Peyer's patch (tissue), 4 donors: ENCODE measurements around the gene JAML. TPM values are rescaled to one million over a fixed set of nuclear protein-coding genes. Genes with fewer than 3 reads are reported as not detected.

Experiments
- DNase-seq, 3 donors: peaks; one replicate each; pipeline ENCODE4 v3.0.0-alpha.2; 2017 to 2019
- H3K27ac ChIP-seq, 4 donors: fragments of 200-600 bp; sonication (generic); one replicate each; pipeline ENCODE4 v1.5.1; 2016 to 2019
- H3K27me3 ChIP-seq, 2 donors: fragments of 200-600 bp; sonication (generic); one replicate each; pipeline ENCODE4 v1.5.1; 2019
- H3K36me3 ChIP-seq, 3 donors: fragments of 200-600 bp; sonication (generic); one replicate each; pipeline ENCODE4 v1.5.1; 2016 to 2019
- H3K4me1 ChIP-seq, 4 donors: fragments of 200-600 bp; sonication (generic); one replicate each; pipeline ENCODE4 v1.5.1; 2016 to 2019
- H3K4me3 ChIP-seq, 4 donors: fragments of 200-600 bp; sonication (generic); 1 replicate in 3 of 4; 2 replicates in 1 of 4; pipeline ENCODE4 v1.5.1; 2016 to 2019; ENCODE audit warnings: mild to moderate bottlenecking in 1 of 4
- H3K9me3 ChIP-seq, 4 donors: fragments of 200-600 bp; sonication (generic); one replicate each; pipeline ENCODE4 v1.5.1; 2016 to 2019; ENCODE audit warnings: mild to moderate bottlenecking in 1 of 4
- POLR2A ChIP-seq, 2 donors: fragments of 450-650 bp; IDR thresholded peaks; one replicate each; pipeline ENCODE4 v1.5.1; 2017; ENCODE audit warnings: antibody characterized with exemption in 2 of 2, mild to moderate bottlenecking in 2 of 2, moderate library complexity in 2 of 2
- total RNA-seq, 4 donors: library from RNA; depleted of rRNA; stranded (reverse); fragments of >200 nt; gene quantifications; one replicate each; pipeline ENCODE4 v1.1.0, GENCODE V29; 2016
- TF ChIP-seq, protein P1 (sequence below), 6 experiments: fragments of 450-650 bp in 4 of 6; fragments of 200-600 bp in 2 of 6; sonication (generic) in 1 of 6; IDR thresholded peaks; one replicate each; pipeline ENCODE4 v1.5.1; 2017 to 2019; ENCODE audit warnings: antibody characterized with exemption in 6 of 6, mild to moderate bottlenecking in 3 of 6, moderate library complexity in 1 of 6

The JAML gene
- total RNA-seq, 4 donors from 2014 or later = 7.5 to 83.3 (median 14.4) TPM

DNA sequence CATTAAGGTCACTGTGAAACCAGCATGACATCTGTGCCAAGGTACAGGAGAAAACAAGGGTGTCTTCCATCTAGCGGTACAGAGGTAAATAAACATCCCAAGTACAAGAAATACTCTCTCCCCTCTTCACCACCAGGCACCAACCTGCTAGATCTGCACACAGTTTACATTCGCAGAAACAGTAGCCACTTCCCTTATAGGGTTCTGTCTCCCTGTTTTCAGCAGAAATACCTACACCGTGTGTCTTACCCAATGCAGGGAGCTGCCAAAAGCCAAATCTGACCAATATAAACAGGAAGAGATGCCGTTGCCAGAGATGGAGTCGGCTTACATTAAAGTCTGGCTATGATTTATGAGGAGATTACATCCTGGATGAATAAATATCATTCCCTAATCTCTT lies 73.4 kb downstream of the JAML start:
- Histone ChIP-seq H3K9me3 (no peaks in the 10 kb centered on the region), H3K27ac (no peak overlapping the region), H3K36me3 (no peaks in the 10 kb centered on the region), H3K4me3 (no peak overlapping the region), H3K4me1 (peaks cover 0 to 17% (median 0%) of the 10 kb centered on the region in 4 donors), H3K27me3 (peaks cover 0 to 28% of the 10 kb centered on the region in 2 donors)
- DNase-seq = no peak
- TF ChIP-seq, protein P1, sequence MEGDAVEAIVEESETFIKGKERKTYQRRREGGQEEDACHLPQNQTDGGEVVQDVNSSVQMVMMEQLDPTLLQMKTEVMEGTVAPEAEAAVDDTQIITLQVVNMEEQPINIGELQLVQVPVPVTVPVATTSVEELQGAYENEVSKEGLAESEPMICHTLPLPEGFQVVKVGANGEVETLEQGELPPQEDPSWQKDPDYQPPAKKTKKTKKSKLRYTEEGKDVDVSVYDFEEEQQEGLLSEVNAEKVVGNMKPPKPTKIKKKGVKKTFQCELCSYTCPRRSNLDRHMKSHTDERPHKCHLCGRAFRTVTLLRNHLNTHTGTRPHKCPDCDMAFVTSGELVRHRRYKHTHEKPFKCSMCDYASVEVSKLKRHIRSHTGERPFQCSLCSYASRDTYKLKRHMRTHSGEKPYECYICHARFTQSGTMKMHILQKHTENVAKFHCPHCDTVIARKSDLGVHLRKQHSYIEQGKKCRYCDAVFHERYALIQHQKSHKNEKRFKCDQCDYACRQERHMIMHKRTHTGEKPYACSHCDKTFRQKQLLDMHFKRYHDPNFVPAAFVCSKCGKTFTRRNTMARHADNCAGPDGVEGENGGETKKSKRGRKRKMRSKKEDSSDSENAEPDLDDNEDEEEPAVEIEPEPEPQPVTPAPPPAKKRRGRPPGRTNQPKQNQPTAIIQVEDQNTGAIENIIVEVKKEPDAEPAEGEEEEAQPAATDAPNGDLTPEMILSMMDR (IDR thresholded peaks at IDR 0.05) = no peak
- TF ChIP-seq POLR2A (IDR thresholded peaks at IDR 0.05) = no peak

DNA sequence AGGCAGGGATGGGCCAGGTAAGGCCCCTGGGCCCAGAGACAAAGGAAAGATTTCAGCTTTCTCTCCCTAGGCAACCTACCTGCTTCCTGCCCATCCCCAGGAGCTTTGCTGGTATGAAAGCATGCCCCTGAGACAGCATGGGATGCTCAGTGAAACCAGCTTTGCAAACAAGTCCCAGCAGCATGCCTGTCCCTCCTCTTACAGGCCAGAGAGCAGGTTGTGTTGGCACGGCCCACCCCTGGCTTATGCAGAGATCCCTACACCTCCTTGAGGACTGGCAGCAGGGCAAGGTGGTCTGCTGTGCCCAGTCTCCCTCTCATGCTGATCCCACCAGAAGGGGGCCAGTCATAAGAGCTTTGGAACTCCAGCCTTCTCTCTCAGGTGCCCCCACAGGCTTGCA lies 75.3 kb downstream of the JAML start:
- Histone ChIP-seq H3K36me3 (no peaks in the 10 kb centered on the region), H3K4me3 (no peak overlapping the region), H3K4me1 (peaks cover 0 to 22% (median 4%) of the 10 kb centered on the region in 4 donors), H3K27ac (no peak overlapping the region), H3K9me3 (no peaks in the 10 kb centered on the region), H3K27me3 (peaks cover 0 to 17% of the 10 kb centered on the region in 2 donors)
- DNase-seq = no peak
- TF ChIP-seq, protein P1 (IDR thresholded peaks at IDR 0.05) = no peak
- TF ChIP-seq POLR2A (IDR thresholded peaks at IDR 0.05) = no peak

GRCh38 chr11:118148856-118149255 lies 76.0 kb downstream of the JAML start:
- Histone ChIP-seq H3K36me3 (no peaks in the 10 kb centered on the region), H3K27me3 (peaks cover 0 to 15% of the 10 kb centered on the region in 2 donors), H3K9me3 (no peaks in the 10 kb centered on the region), H3K4me1 (peaks cover 0 to 22% (median 4%) of the 10 kb centered on the region in 4 donors), H3K27ac (no peak overlapping the region), H3K4me3 (no peak overlapping the region)
- no peak for DNase-seq
- TF ChIP-seq POLR2A (IDR thresholded peaks at IDR 0.05) = no peak
- TF ChIP-seq, protein P1 (IDR thresholded peaks at IDR 0.05) = no peak

DNA sequence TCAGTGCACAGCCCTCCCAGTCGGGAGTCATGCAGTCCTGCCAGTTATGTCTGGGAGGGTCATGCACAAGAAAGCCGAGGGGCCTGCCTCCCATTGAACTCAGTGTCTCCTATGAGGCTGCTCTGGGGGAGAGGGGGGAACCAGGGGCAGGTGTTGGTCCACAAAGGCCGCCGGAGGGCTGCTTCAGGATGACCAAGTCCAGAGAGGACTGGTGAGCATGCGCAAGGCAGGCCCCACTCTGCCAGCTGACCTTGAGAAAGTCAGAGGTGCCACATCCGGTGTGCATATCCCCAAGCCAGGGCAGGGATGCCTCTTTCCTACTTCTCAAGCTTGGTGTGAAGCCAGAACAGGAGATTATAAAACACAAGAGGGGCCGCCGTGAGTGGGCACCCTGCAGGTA lies 76.6 kb downstream of the JAML start:
- H3K4me3 ChIP-seq = no peak overlapping the region
- no peaks in the 10 kb centered on the region for H3K36me3 ChIP-seq
- no peaks in the 10 kb centered on the region for H3K9me3 ChIP-seq
- no peak overlapping the region for H3K27ac ChIP-seq
- no peak for DNase-seq
- H3K4me1 ChIP-seq = peaks cover 0 to 19% (median 4%) of the 10 kb centered on the region in 4 donors
- TF ChIP-seq, protein P1 (IDR thresholded peaks at IDR 0.05) = no peak
- TF ChIP-seq POLR2A (IDR thresholded peaks at IDR 0.05) = no peak
- peaks cover 0 to 9% of the 10 kb centered on the region in 2 donors for H3K27me3 ChIP-seq

DNA sequence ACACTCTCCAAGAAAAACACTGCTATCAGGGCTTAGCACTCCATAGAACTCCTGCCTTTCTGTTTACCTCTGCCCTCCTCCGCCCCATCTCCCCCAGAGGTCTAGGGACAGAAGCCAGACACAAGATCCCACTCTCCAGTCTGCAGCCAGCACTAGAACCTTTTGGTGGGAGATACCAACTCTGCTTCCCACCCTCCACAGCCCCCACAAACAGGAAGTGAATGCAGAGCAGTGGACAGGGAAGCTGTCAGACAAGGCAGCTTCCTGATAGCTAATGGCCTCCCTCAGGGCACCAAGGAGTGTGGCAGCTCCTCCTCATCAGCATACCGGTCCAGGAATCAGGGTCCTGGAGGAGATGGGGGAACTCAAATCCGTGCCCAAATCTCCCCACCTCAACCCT lies 77.3 kb downstream of the JAML start:
- no peaks in the 10 kb centered on the region for H3K9me3 ChIP-seq
- H3K27ac ChIP-seq = no peak overlapping the region
- TF ChIP-seq POLR2A (IDR thresholded peaks at IDR 0.05) = no peak
- TF ChIP-seq, protein P1 (IDR thresholded peaks at IDR 0.05) = no peak
- no peak overlapping the region for H3K4me3 ChIP-seq
- DNase-seq = no peak
- H3K27me3 ChIP-seq = peaks cover 0 to 4% of the 10 kb centered on the region in 2 donors
- no peaks in the 10 kb centered on the region for H3K36me3 ChIP-seq
- H3K4me1 ChIP-seq = peaks cover 0 to 12% (median 4%) of the 10 kb centered on the region in 4 donors

- H3K27ac ChIP-seq = no peak overlapping the region
These were observed 78.3 kb downstream of the JAML start for GRCh38 chr11:118146554-118146953.

More at GRCh38 chr11:118146554-118146953, 78.3 kb downstream of the JAML start:
- Histone ChIP-seq H3K4me1 (peaks cover 0 to 7% (median 3%) of the 10 kb centered on the region in 4 donors), H3K27me3 (no peaks in the 10 kb centered on the region), H3K36me3 (no peaks in the 10 kb centered on the region), H3K9me3 (no peaks in the 10 kb centered on the region), H3K4me3 (peak overlapping the region in 1 of 4 donors; percentile 0)
- TF ChIP-seq, protein P1 (IDR thresholded peaks at IDR 0.05) = no peak
- TF ChIP-seq POLR2A (IDR thresholded peaks at IDR 0.05) = no peak
- DNase-seq = no peak
